ENCODE results near the gene MTRF1L.
A peak's percentile ranks its signal among the peaks of the same experiment; 100 is the strongest.

Gene MTRF1L

GRCh38 chr6:153002613-153003365 is at the start of gene MTRF1L:
TSS of gene MTRF1L (minus strand) at chr6:153002709. CDS start at chr6:153002685, 24 bp downstream.
- peak; percentile 89 for DNase-seq

- no peak for DNase-seq
Measured at GRCh38 chr6:153051801-153052200, 49.3 kb upstream of the MTRF1L start.

GRCh38 chr6:153048631-153049030 is 46.1 kb upstream of the MTRF1L start:
- no peak for DNase-seq

GRCh38 chr6:153047386-153047785 is 44.9 kb upstream of the MTRF1L start:
- DNase-seq: no peak

- DNase-seq: no peak
Measured at GRCh38 chr6:153045271-153045670, 42.8 kb upstream of the MTRF1L start.

- no peak for DNase-seq
Measured at GRCh38 chr6:153044295-153044694, 41.8 kb upstream of the MTRF1L start.

- DNase-seq: no peak
Measured at GRCh38 chr6:153043719-153044118, 41.2 kb upstream of the MTRF1L start.

GRCh38 chr6:153038378-153039057 is 36.0 kb upstream of the MTRF1L start:
- DNase-seq: no peak

- DNase-seq: no peak
Measured at GRCh38 chr6:153034139-153034538, 31.6 kb upstream of the MTRF1L start.

- no peak for DNase-seq
Measured at GRCh38 chr6:153032255-153032882, 29.9 kb upstream of the MTRF1L start.

GRCh38 chr6:153031335-153031955 is 28.9 kb upstream of the MTRF1L start:
- DNase-seq: no peak

- DNase-seq: no peak
Measured at GRCh38 chr6:153028963-153029362, 26.5 kb upstream of the MTRF1L start.

- DNase-seq: no peak
Measured at GRCh38 chr6:153028286-153028685, 25.8 kb upstream of the MTRF1L start.

- DNase-seq: no peak
Measured at GRCh38 chr6:153027480-153027879, 25.0 kb upstream of the MTRF1L start.

GRCh38 chr6:153024709-153025017 is 22.2 kb upstream of the MTRF1L start:
- no peak for DNase-seq

- DNase-seq: peak; percentile 70
Measured at GRCh38 chr6:153023977-153024708, 21.6 kb upstream of the MTRF1L start.

- no peak for DNase-seq
Measured at GRCh38 chr6:153018355-153018754, 15.8 kb upstream of the MTRF1L start.

GRCh38 chr6:153016846-153017245 is 14.3 kb upstream of the MTRF1L start:
- no peak for DNase-seq

GRCh38 chr6:153015094-153015640 is 12.7 kb upstream of the MTRF1L start:
- no peak for DNase-seq

GRCh38 chr6:153013438-153013837 is 10.9 kb upstream of the MTRF1L start:
- no peak for DNase-seq

GRCh38 chr6:153012856-153013255 is 10.3 kb upstream of the MTRF1L start:
- DNase-seq: no peak

- no peak for DNase-seq
Measured at GRCh38 chr6:153003366-153003690, 819 bp upstream of the MTRF1L start.
